GM21526 (cell line): ENCODE data around the gene TSPAN6.
A peak's percentile ranks its signal among the peaks of the same experiment; 100 is the strongest.

ENCODE experiments used
- ATAC-seq: cut with Tn5 transposase; IDR thresholded peaks from one replicate; pipeline ENCODE4 v1.9.1; 2021; ENCODE audit warnings: moderate library complexity; ENCODE audit not compliant: unreplicated experiment, low FRiP score

TSPAN6 gene

GRCh38 chrX:100648458-100649417 is 12.1 kb upstream of the TSPAN6 start:
- ATAC-seq: no peak

GRCh38 chrX:100647739-100648138 is 11.1 kb upstream of the TSPAN6 start:
- no peak for ATAC-seq

- ATAC-seq: no peak
These were observed 10.5 kb upstream of the TSPAN6 start for GRCh38 chrX:100647095-100647494.

GRCh38 chrX:100645106-100645505 is 8.5 kb upstream of the TSPAN6 start:
- ATAC-seq: no peak

- ATAC-seq: no peak
These were observed 7.6 kb upstream of the TSPAN6 start, which contains the start of gene SRPX2 for GRCh38 chrX:100643956-100644860. SRPX2 (plus strand) TSS chrX:100644199; CDS start chrX:100646323, 2,124 bp downstream.

- ATAC-seq: no peak
These were observed 6.6 kb upstream of the TSPAN6 start for GRCh38 chrX:100643212-100643611.

GRCh38 chrX:100642290-100642689 is 5.7 kb upstream of the TSPAN6 start:
- ATAC-seq: no peak

- ATAC-seq: no peak
These were observed 651 bp downstream of the TSPAN6 start for GRCh38 chrX:100635989-100636320.

- no peak for ATAC-seq
These were observed 1.6 kb downstream of the TSPAN6 start for GRCh38 chrX:100635040-100635439.

- peak; percentile 96 for ATAC-seq
These were observed 10.6 kb downstream of the TSPAN6 start for GRCh38 chrX:100625985-100626491.

- no peak for ATAC-seq
These were observed 13.6 kb downstream of the TSPAN6 start for GRCh38 chrX:100623001-100623400.

- ATAC-seq: peak; percentile 98
These were observed 21.6 kb downstream of the TSPAN6 start for GRCh38 chrX:100615005-100615404.

- no peak for ATAC-seq
These were observed 24.7 kb downstream of the TSPAN6 start for GRCh38 chrX:100611951-100612350.

GRCh38 chrX:100609591-100609990 is 27.0 kb downstream of the TSPAN6 start:
- no peak for ATAC-seq

- no peak for ATAC-seq
These were observed 29.9 kb downstream of the TSPAN6 start for GRCh38 chrX:100606753-100607152.

GRCh38 chrX:100600758-100601157 is 35.8 kb downstream of the TSPAN6 start:
- ATAC-seq: no peak

GRCh38 chrX:100600340-100600739 is 36.3 kb downstream of the TSPAN6 start:
- ATAC-seq: no peak

GRCh38 chrX:100599456-100599855 is 37.1 kb downstream of the TSPAN6 start:
- no peak for ATAC-seq

GRCh38 chrX:100596601-100597000 is 40.0 kb downstream of the TSPAN6 start:
- ATAC-seq: no peak

GRCh38 chrX:100593581-100593980 is 43.0 kb downstream of the TSPAN6 start:
- no peak for ATAC-seq

GRCh38 chrX:100593126-100593525 is 43.5 kb downstream of the TSPAN6 start:
- ATAC-seq: no peak
